Osteocyte (in vitro differentiated cells): ENCODE measurements around the gene ZDHHC7. TPM values are rescaled to one million over a fixed set of nuclear protein-coding genes. Genes with fewer than 3 reads are reported as not detected.

Experiments
- DNase-seq: peaks from one replicate; pipeline ENCODE4 v3.0.0; 2021; ENCODE audit warnings: mixed read lengths; ENCODE audit not compliant: unreplicated experiment; ENCODE audit errors: extremely low spot score
- H3K27ac Mint-ChIP-seq: one replicate; pipeline ENCODE4 v1.8.0; 2021; ENCODE audit warnings: mild to moderate bottlenecking, mixed read lengths; ENCODE audit not compliant: unreplicated experiment
- H3K27me3 Mint-ChIP-seq: one replicate; pipeline ENCODE4 v1.8.0; 2021; ENCODE audit warnings: mixed read lengths; ENCODE audit not compliant: unreplicated experiment
- H3K36me3 Mint-ChIP-seq: one replicate; pipeline ENCODE4 v1.8.0; 2021; ENCODE audit warnings: mixed read lengths; ENCODE audit not compliant: unreplicated experiment
- H3K4me1 Mint-ChIP-seq: one replicate; pipeline ENCODE4 v1.8.0; 2021; ENCODE audit warnings: mixed read lengths; ENCODE audit not compliant: unreplicated experiment
- H3K4me3 Mint-ChIP-seq: one replicate; pipeline ENCODE4 v1.8.0; 2021; ENCODE audit warnings: mild to moderate bottlenecking, moderate library complexity, mixed read lengths; ENCODE audit not compliant: unreplicated experiment
- H3K9me3 Mint-ChIP-seq: one replicate; pipeline ENCODE4 v1.8.0; 2021; ENCODE audit warnings: mixed read lengths; ENCODE audit not compliant: unreplicated experiment
- CTCF ChIP-seq: fragments of 200-600 bp; sonication (generic); IDR thresholded peaks from 2 replicates; pipeline ENCODE4 v1.5.0; 2021; ENCODE audit warnings: antibody characterized with exemption, mild to moderate bottlenecking, moderate library complexity
- total RNA-seq: library from RNA; stranded (reverse); gene quantifications from 2 replicates; pipeline ENCODE4 v1.2.1, GENCODE V29; 2021

Gene ZDHHC7
- total RNA-seq, 1 donor from 2014 or later = 53.7 TPM

GRCh38 chr16:84926462-84926861 lies 84.9 kb downstream of the ZDHHC7 start:
- Mint-ChIP-seq H3K36me3 (no peaks in the 10 kb centered on the region), H3K27ac (no peak overlapping the region), H3K4me1 (peaks cover 25% of the 10 kb centered on the region), H3K4me3 (no peak overlapping the region), H3K27me3 (no peaks in the 10 kb centered on the region), H3K9me3 (no peaks in the 10 kb centered on the region)
- no peak for DNase-seq
- no peak for TF ChIP-seq CTCF

- DNase-seq = no peak
- Mint-ChIP-seq H3K27me3 (no peaks in the 10 kb centered on the region), H3K36me3 (no peaks in the 10 kb centered on the region), H3K4me3 (no peak overlapping the region), H3K27ac (no peak overlapping the region), H3K4me1 (peaks cover 25% of the 10 kb centered on the region), H3K9me3 (no peaks in the 10 kb centered on the region)
- TF ChIP-seq CTCF = no peak
Measured at GRCh38 chr16:84925773-84926372, 85.5 kb downstream of the ZDHHC7 start.

- Mint-ChIP-seq H3K4me1 (peaks cover 25% of the 10 kb centered on the region), H3K27ac (no peak overlapping the region), H3K27me3 (peaks cover 6% of the 10 kb centered on the region), H3K36me3 (no peaks in the 10 kb centered on the region), H3K9me3 (no peaks in the 10 kb centered on the region), H3K4me3 (no peak overlapping the region)
- TF ChIP-seq CTCF = peak; percentile 67
- no peak for DNase-seq
Measured at GRCh38 chr16:84925092-84925772, 86.1 kb downstream of the ZDHHC7 start.

GRCh38 chr16:84924331-84925091 lies 86.8 kb downstream of the ZDHHC7 start:
- peaks cover 25% of the 10 kb centered on the region for H3K4me1 Mint-ChIP-seq
- H3K27me3 Mint-ChIP-seq = peaks cover 6% of the 10 kb centered on the region
- no peaks in the 10 kb centered on the region for H3K36me3 Mint-ChIP-seq
- TF ChIP-seq CTCF = no peak
- H3K4me3 Mint-ChIP-seq = no peak overlapping the region
- DNase-seq = no peak
- H3K27ac Mint-ChIP-seq = peak overlapping the region; percentile 4
- no peaks in the 10 kb centered on the region for H3K9me3 Mint-ChIP-seq

Other genes with a start within 250 kb of the ZDHHC7 start
- gene CRISPLD2, start 191.6 kb downstream of the ZDHHC7 start, total RNA-seq = 3.3 and 3.5 TPM in 2 replicates
- gene KIAA0513, start 16.3 kb upstream of the ZDHHC7 start, total RNA-seq = 10.6 and 12.4 TPM in 2 replicates
- not detected in 2 replicates for gene CIBAR2, start 100.9 kb upstream of the ZDHHC7 start, total RNA-seq